GM08714 (cell line): ENCODE results near the gene ANGPTL2.
"Not testable (repeated sequence)": the region's sequence is repeated elsewhere in the genome, so short reads cannot be mapped to it uniquely, and the experiment has no call there.

Experiments used
- H3K4me3 ChIP-seq: fragments of 200-500 bp; sonication (Bioruptor generic); 2 replicates; pipeline ENCODE4 v1.5.1; 2014; ENCODE audit warnings: mild to moderate bottlenecking, low read length, inconsistent platforms
- ZNF274 ChIP-seq: IDR thresholded peaks from 2 replicates; pipeline ENCODE4 v1.6.1; 2012; ENCODE audit warnings: mild to moderate bottlenecking, low read depth, low read length

ANGPTL2 gene, protein sequence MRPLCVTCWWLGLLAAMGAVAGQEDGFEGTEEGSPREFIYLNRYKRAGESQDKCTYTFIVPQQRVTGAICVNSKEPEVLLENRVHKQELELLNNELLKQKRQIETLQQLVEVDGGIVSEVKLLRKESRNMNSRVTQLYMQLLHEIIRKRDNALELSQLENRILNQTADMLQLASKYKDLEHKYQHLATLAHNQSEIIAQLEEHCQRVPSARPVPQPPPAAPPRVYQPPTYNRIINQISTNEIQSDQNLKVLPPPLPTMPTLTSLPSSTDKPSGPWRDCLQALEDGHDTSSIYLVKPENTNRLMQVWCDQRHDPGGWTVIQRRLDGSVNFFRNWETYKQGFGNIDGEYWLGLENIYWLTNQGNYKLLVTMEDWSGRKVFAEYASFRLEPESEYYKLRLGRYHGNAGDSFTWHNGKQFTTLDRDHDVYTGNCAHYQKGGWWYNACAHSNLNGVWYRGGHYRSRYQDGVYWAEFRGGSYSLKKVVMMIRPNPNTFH

DNA sequence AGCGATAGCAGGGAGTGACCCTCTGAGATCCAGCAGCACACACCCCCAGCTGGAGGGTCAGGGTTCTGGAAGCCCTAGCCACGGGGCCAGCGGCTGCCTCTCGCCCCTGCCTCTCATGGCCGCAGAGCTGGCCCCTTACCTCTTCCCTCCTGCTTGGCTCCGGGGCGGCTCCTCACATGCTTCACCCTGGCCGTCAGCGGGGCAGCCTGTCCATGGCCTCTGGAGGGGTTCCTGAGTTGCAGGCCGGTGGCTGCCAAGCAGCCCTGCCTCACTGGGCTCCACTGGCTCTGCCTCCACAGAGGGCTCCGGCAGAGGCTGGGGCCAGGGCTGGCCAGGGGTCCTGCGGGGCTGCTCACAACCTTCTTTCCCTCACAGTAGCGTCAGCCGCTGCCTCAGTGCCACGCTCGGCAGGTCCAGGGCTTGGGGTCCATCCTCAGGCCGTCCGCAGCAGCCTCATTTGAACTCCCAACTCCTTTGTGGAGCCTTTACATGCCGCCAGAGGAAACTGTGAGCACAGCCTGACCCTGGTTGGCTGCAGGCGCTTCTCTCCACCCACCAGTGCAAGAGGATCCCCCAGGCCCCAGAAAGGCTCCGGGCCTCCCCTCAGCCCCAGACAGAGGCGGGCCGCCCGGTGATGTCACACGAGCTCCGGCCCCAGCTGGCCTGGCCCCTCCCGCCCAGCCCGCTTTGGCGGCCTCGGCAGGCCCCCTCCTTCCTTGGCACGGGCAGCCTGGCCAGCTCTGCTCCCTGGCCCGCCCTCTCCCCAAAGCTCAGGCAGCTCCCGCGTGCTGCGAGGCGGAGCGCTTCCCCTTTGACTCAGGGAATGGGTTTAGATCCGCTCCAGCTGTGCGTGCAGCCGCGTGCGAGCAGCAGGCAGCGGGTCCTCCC is at the start of gene ANGPTL2:
Gene ANGPTL2, minus strand, starts transcription at position 460 of the 888 bp plus-strand sequence. CDS start 13,904 bp downstream, outside the sequence.
- H3K4me3 ChIP-seq, result peak within 1 kb of the TSS; percentile 25; the same call in 1 of the 2 replicates
- no peak for TF ChIP-seq ZNF274

DNA sequence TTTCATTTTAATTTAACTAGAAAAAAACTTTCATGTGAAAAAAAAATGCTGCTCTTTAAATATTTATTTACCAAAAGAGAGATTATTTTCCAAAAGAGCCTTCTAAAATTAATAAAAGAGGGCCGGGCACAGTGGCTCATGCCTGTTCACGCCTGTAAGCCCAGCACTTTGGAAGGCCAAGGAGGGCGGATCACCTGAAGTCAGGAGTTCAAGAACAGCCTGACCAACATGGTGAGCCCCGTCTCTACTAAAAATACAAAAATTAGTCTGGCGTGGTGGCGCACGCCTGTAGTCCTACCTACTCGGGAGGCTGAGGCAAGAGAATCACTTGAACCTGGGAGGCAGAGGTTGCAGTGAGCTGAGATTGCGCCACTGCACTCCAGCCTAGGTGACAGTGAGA is 48.9 kb upstream of the ANGPTL2 start:
- not testable (repeated sequence) for H3K4me3 ChIP-seq

DNA sequence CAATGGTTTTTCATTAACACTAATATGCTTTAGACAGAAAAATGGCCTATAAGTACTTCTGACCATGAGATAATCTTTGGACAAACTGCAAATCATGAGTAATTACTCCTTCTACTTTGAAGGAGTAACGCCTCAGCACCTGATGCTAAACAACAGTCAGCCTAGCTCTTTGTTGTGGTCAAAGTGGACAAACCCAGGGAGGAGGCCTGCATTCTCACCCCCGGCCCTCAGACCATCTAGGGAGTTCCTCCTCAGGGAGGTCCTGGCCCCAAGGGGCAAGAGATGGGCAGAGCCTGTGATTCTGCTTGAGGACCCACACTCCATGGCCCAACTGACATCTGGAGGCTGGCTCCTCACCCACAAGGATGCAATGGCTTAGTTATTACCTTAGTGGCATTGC is 48.2 kb upstream of the ANGPTL2 start:
- no peak for TF ChIP-seq ZNF274
- H3K4me3 ChIP-seq, result no peak overlapping the region

DNA sequence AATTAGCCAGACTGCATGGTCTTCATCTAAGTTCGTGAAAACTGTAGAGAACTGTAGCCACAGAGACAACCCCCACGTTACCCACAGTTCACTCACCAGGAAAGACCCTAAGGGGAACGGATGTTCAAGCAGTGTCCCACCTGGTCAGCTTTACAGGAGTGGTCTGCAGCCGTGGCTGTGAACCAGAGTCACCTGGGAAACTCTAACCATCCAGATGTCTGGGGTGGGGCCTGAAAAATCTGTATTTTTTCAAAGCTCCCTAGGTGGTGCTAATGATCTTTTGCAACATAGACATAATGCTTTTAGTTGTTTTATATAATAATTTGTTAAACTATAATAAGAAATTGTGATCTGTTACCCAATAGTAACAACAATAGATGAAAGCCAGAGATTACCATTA is 47.7 kb upstream of the ANGPTL2 start:
- no peak overlapping the region for H3K4me3 ChIP-seq
- TF ChIP-seq ZNF274, result no peak

DNA sequence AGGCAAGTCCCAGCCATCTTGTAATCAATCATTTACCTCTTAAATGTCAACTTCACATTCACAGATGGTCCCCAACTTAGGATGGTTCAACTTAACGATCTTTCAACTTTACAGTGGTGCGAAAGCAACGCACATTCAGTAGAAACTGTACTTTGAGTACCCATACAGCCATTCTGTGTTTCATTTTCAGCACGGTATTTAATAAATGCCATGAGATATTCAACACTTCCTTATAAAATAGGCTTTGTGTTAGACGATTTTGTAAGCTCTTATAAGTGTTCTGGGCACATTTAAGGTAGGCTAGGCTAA is 47.1 kb upstream of the ANGPTL2 start:
- TF ChIP-seq ZNF274, result no peak
- H3K4me3 ChIP-seq, result no peak overlapping the region

DNA sequence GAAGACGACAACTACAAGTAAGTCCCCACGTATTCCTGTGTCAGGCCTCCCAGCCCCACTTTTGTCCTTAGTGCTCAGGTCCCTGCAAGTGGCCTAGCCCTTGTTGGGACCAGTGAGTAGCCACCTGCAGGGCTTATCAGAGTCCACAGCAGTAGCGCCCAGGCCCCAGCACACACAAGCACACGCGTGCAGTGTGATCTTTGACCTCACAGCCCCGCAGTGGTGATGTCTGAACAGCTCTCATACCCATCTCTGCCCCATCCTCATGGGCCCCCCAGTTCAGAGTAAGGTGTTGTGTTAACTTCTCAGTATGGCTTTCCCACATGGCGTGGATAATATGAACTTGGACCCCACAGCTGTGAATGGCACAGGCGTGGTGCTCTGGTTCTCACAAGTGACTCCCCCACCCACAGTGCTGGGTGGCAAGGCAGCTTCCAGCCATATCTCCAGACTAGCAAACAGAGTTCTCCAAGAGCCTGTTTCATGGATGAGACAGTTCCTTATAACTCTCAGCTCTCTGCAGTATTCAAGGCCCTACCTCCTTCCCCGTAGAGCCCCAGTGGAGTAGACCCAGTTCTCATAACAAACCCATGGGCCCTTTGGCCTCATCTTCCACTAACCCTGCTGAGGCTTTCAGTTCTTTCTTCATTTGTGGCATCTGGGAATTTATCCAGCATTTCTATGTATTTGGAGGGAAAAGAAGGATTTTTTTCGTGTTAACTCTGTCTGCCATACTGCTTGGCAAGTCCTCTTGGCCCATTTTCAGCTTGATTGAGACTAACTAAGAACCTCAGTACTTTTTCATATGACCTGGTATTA is 46.5 kb upstream of the ANGPTL2 start:
- H3K4me3 ChIP-seq, result no peak overlapping the region
- TF ChIP-seq ZNF274, result no peak

DNA sequence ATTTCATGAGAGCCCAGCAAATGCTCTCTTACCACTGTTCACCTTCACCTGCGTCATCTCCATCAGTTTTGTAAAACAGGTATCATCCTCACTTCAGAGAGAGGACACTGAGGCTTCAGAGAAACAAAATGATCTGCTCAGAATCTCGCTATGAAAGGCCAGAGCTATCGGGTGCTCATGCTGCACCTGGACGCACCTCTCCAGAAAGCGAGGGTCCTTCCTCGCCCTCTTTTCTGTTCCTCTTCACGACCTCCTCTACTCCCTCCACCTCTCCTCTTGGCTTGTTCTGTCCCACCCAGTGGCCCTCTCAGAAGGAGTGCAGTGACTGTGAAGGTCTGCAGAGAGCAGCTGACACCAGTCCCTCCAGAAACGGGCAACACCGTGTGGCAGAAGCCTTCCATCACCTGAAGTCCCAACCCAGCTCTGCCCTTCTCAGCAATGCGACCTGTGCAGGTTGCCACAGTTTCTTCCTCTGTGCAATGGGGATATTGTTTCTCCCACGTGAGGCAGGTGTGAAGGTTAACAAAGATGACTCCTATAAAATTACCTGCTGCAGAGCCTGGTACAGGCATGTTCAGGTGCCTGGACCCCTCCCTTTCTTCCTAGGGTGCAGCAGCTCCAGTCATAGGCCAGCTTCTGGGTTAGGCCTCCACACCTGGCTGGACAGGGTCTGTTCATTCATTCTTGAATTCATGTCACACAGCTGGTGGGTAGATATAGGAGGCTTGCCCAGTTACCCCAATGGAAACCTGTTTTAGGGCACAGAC is 45.3 kb upstream of the ANGPTL2 start:
- no peak for TF ChIP-seq ZNF274
- no peak overlapping the region for H3K4me3 ChIP-seq

DNA sequence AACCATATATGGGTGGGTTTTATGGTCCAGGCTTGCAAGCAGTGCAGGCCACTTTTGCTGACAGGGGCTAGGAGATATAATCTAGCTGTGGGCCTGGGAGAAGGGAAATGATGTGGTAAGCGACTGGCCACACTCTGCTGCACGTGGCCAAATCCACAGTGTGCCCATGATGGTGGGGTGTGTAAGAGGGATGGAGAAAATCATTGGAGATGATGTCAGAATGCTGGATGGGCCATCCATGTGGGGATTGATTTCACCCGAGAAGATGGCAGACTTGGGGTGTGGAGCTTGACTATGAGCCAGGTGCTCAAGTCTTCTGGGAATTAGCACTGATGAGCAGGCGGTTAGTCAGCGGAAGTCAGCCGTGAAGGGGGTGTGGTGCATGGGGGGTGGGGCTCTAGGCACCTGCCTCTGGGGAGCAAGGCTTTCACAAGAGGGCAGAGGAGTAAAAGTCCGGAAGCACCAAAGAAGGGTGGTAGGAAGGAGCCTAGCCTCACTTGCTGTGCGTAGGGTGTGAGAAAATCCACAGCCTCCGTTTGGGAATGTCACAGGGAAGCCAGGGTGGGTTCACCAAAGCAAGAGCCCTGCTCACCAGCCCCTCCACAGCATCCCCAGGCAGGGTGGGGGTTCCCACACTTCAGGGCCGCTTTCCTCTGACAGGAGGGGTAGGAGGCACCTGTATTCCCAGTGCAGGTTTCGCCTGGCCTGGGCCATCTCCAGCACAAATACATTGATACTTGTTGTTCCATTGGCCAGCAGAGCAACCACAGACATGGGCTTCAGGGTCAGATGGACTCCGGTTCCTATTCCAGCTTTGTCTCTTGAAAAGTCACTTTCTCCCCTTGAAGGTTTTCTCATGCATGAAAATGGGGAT is 44.5 kb upstream of the ANGPTL2 start:
- TF ChIP-seq ZNF274, result no peak
- no peak overlapping the region for H3K4me3 ChIP-seq

DNA sequence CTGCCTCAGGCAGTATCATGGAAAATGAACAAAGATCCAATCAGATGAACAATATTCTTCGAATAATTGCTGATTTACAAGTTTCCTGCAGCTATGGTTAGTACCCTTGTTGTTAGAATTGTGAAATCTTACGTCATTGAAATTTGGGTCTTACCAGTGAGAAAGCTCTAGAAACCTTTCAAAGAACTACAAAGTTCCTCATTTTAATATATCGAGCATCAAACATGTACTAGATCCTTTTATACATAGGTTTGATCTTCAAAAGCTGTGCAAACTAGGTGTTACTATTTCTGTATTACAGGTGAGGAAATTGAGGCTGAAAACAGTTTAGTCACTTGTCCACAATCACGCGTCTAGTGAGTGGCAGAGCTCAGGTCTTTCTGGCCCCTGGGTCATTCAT is 43.7 kb upstream of the ANGPTL2 start:
- no peak overlapping the region for H3K4me3 ChIP-seq

DNA sequence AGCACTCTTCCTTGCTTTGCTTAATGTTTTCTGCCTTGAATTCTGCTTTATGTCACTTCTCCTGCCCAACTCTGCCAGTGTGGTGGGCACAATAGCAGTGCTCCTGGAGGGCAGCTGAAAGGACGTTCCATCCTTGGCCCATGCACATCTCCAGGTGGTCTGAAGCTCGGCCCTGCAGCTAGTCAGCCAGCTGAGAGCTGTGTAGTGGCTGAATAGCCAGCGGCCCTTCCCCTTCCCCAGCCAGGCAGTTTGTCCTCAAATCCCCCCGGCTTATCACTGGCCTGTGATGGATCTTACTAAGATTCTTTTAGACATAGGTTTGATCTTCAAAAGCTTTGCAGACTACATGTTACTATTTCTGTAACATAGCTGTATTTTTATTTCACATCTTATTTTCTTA is 42.7 kb upstream of the ANGPTL2 start:
- TF ChIP-seq ZNF274, result no peak
- no peak overlapping the region for H3K4me3 ChIP-seq

More for the DNA sequence above, 43.7 kb upstream of the ANGPTL2 start:
- TF ChIP-seq ZNF274, result no peak

DNA sequence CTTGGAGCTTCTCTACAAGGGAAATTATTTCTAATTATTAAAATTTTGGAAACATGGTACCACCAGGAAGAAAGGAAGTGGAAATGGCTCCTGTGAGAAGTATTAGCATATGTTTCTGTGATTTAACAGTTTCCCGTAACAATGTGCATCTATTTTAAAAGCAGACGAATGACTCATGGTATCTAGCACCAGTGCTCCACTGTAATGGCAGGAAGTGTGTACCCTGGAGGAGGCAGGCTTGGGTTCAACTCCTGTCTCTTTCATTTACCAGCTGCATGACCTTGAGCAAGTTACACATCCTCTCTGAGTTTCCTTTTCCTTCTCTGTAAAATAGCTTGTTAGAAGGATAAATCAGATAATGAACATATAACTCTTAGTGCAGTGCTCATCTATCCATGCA is 41.0 kb upstream of the ANGPTL2 start:
- TF ChIP-seq ZNF274, result no peak
- H3K4me3 ChIP-seq, result no peak overlapping the region

DNA sequence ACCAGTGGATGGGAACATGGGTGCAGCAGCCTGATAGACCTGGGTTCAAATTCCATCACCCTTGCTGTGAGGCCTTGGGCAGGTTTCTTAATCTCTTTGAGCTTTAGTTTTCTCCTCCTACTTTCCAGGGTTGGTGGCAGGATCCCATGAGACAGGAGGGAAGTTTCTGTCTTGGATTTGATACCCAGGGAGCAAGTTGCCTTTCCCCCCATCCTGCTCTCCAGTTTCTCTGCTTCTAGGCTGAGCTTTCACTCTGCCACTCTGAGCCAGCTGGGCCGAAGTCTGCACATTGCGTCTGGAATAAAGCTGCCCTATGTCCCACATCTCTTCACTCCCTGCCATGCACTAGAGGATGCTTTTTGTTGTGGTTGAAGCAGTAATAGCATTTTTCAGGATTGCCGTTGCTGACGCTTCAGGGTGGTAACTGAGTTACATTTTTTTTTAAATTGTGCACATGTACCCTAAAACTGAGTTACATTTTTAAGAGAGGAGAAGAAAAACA is 40.5 kb upstream of the ANGPTL2 start:
- no peak for TF ChIP-seq ZNF274
- H3K4me3 ChIP-seq, result no peak overlapping the region
